SK-N-SH (cell line): ENCODE results near the gene ACTN2. TPM values are rescaled to one million over a fixed set of nuclear protein-coding genes. Genes with fewer than 3 reads are reported as not detected.

ENCODE experiments used
- CTCF ChIA-PET: fragments of 300-600, 350-600 bp; formaldehyde crosslinking; extraction: SDS; loops from one replicate; lab custom pipeline; 2021; lab: Yijun Ruan, JAX
- POLR2A ChIA-PET: fragments of 350-600 bp; sonication (Branson Sonifier 250); formaldehyde crosslinking; extraction: SDS; loops from one replicate; lab custom pipeline; 2020; ENCODE audit warnings: antibody characterized with exemption, inconsistent platforms; lab: Yijun Ruan, JAX
- DNase-seq: peaks from one replicate; pipeline ENCODE4 v3.0.0; 2012
- H2AFZ ChIP-seq: fragments of 200-600 bp; sonication (generic); 2 replicates; pipeline ENCODE4 v1.8.1; 2016; ENCODE audit warnings: antibody characterized with exemption, mild to moderate bottlenecking, low read depth
- H3F3A ChIP-seq: fragments of 200-600 bp; sonication (generic); replicated peaks from 2 replicates; pipeline ENCODE3; 2016; ENCODE audit warnings: antibody characterized with exemption, mild to moderate bottlenecking; ENCODE audit not compliant: insufficient read depth
- H3K27ac ChIP-seq, 2 experiments: fragments of 200-500 bp in 1 of 2; fragments of 200-600 bp in 1 of 2; sonication (Bioruptor generic) in 1 of 2; sonication (generic), shearing (Covaris generic) in 1 of 2; 2 replicates each; pipeline versions ENCODE4 v1.5.1 to v1.6.1; 2014 to 2016; ENCODE audit warnings: low read depth in 2 of 2, inconsistent platforms in 1 of 2, low read length in 1 of 2, mild to moderate bottlenecking in 1 of 2, mixed read lengths in 1 of 2
- H3K27me3 ChIP-seq: fragments of 200-600 bp; sonication (generic), shearing (Covaris generic); 2 replicates; pipeline ENCODE4 v1.6.1; 2016; ENCODE audit warnings: mixed run types; ENCODE audit not compliant: insufficient read depth
- H3K36me3 ChIP-seq, 2 experiments: fragments of 200-500 bp in 1 of 2; fragments of 200-600 bp in 1 of 2; sonication (Bioruptor generic) in 1 of 2; sonication (generic) in 1 of 2; replicated peaks in 1 of 2; 2 replicates each; pipeline versions ENCODE3 to v1.5.1; 2014 to 2016; ENCODE audit warnings: low read length in 1 of 2, mild to moderate bottlenecking in 1 of 2; ENCODE audit not compliant: insufficient read depth in 2 of 2, control insufficient read depth in 1 of 2
- H3K4me1 ChIP-seq, 2 experiments: fragments of 200-500 bp in 1 of 2; fragments of 200-600 bp in 1 of 2; sonication (Bioruptor generic) in 1 of 2; sonication (generic), shearing (Covaris generic) in 1 of 2; 2 replicates each; pipeline versions ENCODE4 v1.5.1 to v1.6.1; 2014 to 2016; ENCODE audit warnings: low read depth in 1 of 2, low read length in 1 of 2, mixed run types in 1 of 2; ENCODE audit not compliant: insufficient read depth in 2 of 2, control insufficient read depth in 1 of 2
- H3K4me2 ChIP-seq: fragments of 200-600 bp; sonication (generic), shearing (Covaris generic); 2 replicates; pipeline ENCODE4 v1.6.1; 2017; ENCODE audit warnings: mixed run types
- H3K4me3 ChIP-seq, 2 experiments: fragments of 200-500 bp in 1 of 2; fragments of 200-600 bp in 1 of 2; sonication (Bioruptor generic) in 1 of 2; sonication (generic), shearing (Covaris generic) in 1 of 2; 2 replicates each; pipeline versions ENCODE4 v1.5.1 to v1.8.1; 2014 to 2016; ENCODE audit warnings: low read depth in 2 of 2, inconsistent platforms in 1 of 2, low read length in 1 of 2, mild to moderate bottlenecking in 1 of 2, mixed read lengths in 1 of 2, moderate library complexity in 1 of 2
- H3K79me2 ChIP-seq: fragments of 200-600 bp; sonication (generic); 2 replicates; pipeline ENCODE4 v1.8.1; 2017; ENCODE audit warnings: mild to moderate bottlenecking; ENCODE audit not compliant: insufficient read depth
- H3K9ac ChIP-seq: fragments of 200-600 bp; sonication (generic); 2 replicates; pipeline ENCODE4 v1.6.1; 2017; ENCODE audit warnings: mixed run types
- H3K9me2 ChIP-seq: fragments of 200-600 bp; sonication (generic); 2 replicates; pipeline ENCODE4 v1.6.1; 2017; ENCODE audit warnings: mixed run types
- H3K9me3 ChIP-seq: fragments of 200-600 bp; sonication (generic); 2 replicates; pipeline ENCODE4 v1.6.1; 2017; ENCODE audit warnings: mixed run types, mild to moderate bottlenecking, moderate library complexity
- H4K20me1 ChIP-seq: fragments of 200-600 bp; sonication (generic); 2 replicates; pipeline ENCODE4 v1.6.1; 2017; ENCODE audit warnings: mild to moderate bottlenecking, mixed run types; ENCODE audit not compliant: insufficient read depth
- EZH2phosphoT487 ChIP-seq: fragments of 200-600 bp; sonication (generic); IDR thresholded peaks from 2 replicates; pipeline ENCODE4 v1.6.1; 2017; ENCODE audit warnings: low read depth, mixed run types, mild to moderate bottlenecking, antibody characterized with exemption, moderate library complexity, borderline replicate concordance
- GABPA ChIP-seq: IDR thresholded peaks from 2 replicates; pipeline ENCODE4 v1.4.0; 2012; ENCODE audit warnings: low read depth, mild to moderate bottlenecking
- JUND ChIP-seq: IDR thresholded peaks from 2 replicates; pipeline ENCODE4 v1.4.0; 2012
- MEF2A ChIP-seq: IDR thresholded peaks from 2 replicates; pipeline ENCODE4 v1.4.0; 2012; ENCODE audit warnings: low read depth, borderline replicate concordance
- MXI1 ChIP-seq: IDR thresholded peaks from 2 replicates; pipeline ENCODE4 v1.6.1; 2012; ENCODE audit warnings: mild to moderate bottlenecking, low read depth, low read length, improper control_type of control experiment
- SIN3A ChIP-seq: IDR thresholded peaks from 2 replicates; pipeline ENCODE4 v1.6.1; 2012; ENCODE audit warnings: low read depth, mild to moderate bottlenecking, low read length, moderate library complexity, borderline replicate concordance
- TAF1 ChIP-seq: IDR thresholded peaks from 2 replicates; pipeline ENCODE4 v1.6.1; 2012; ENCODE audit warnings: low read depth, mild to moderate bottlenecking, low read length, moderate library complexity, borderline replicate concordance
- WGBS: methylation state at CpG from one replicate; pipeline ENCODE4 v1.1.6; 2017; ENCODE audit warnings: low lambda C conversion rate; 5-methylcytosine and 5-hydroxymethylcytosine counted together
- polyA plus RNA-seq, 3 experiments: library from polyadenylated mRNA; depleted of rRNA; stranded (reverse); fragments of >200 nt; gene quantifications; 2 replicates each; pipeline ENCODE4 v1.2.3, GENCODE V29; 2012
- TF ChIP-seq, protein P1 (sequence below): IDR thresholded peaks from 2 replicates; pipeline ENCODE4 v1.4.0; 2012; ENCODE audit warnings: low read depth, borderline replicate concordance
- TF ChIP-seq, protein P2 (sequence below): IDR thresholded peaks from 2 replicates; pipeline ENCODE4 v1.4.0; 2012; ENCODE audit warnings: low read depth
- TF ChIP-seq, protein P3 (sequence below): IDR thresholded peaks from 2 replicates; pipeline ENCODE4 v1.6.1; 2012; ENCODE audit warnings: mild to moderate bottlenecking, low read depth, low read length, moderate library complexity
- TF ChIP-seq, protein P4 (sequence below): IDR thresholded peaks from 2 replicates; pipeline ENCODE4; 2012
- TF ChIP-seq, protein P5 (sequence below): fragments of 150-350 bp; IDR thresholded peaks from 2 replicates; pipeline ENCODE4 v1.6.1; 2016; ENCODE audit warnings: mild to moderate bottlenecking, low read depth, low read length

ACTN2 gene
- polyA plus RNA-seq, 1 of the 3 experiments (the other 2 are of a cell fraction): 0.15 TPM

DNA sequence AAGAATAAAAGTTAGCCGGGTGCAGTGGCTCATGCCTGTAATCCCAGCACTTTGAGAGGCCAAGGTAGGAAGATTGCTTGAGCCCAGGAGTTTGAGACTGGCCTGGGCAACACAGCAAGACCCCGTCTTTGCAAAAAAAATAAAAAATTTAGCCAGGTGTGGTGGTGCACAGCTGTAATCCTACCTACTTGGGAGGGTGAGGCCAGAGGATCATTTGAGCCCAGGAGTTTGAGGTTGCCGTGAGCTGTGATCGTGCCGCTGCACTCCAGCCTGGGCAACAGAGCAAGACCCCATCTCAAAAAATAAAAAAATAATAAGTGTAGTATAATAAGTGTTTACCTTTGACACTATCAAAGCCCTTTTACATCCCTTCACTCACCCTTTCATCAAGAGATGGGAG lies 5.0 kb downstream of the ACTN2 start:
- H3F3A ChIP-seq: no peaks in the 10 kb centered on the region
- H3K79me2 ChIP-seq: no peaks in the 10 kb centered on the region
- H3K4me2 ChIP-seq: no peak overlapping the region
- WGBS: 67% methylated on average over 5 of the region's 5 CpGs
- H3K9me2 ChIP-seq: no peaks in the 10 kb centered on the region
- TF ChIP-seq TAF1 (no peak), JUND (no peak), SIN3A (no peak), EZH2phosphoT487 (no peak), MEF2A (no peak), GABPA (no peak)
- TF ChIP-seq, protein P1, sequence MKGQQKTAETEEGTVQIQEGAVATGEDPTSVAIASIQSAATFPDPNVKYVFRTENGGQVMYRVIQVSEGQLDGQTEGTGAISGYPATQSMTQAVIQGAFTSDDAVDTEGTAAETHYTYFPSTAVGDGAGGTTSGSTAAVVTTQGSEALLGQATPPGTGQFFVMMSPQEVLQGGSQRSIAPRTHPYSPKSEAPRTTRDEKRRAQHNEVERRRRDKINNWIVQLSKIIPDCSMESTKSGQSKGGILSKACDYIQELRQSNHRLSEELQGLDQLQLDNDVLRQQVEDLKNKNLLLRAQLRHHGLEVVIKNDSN: no peak
- TF ChIP-seq, protein P2, sequence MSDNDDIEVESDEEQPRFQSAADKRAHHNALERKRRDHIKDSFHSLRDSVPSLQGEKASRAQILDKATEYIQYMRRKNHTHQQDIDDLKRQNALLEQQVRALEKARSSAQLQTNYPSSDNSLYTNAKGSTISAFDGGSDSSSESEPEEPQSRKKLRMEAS: no peak
- TF ChIP-seq, protein P3, sequence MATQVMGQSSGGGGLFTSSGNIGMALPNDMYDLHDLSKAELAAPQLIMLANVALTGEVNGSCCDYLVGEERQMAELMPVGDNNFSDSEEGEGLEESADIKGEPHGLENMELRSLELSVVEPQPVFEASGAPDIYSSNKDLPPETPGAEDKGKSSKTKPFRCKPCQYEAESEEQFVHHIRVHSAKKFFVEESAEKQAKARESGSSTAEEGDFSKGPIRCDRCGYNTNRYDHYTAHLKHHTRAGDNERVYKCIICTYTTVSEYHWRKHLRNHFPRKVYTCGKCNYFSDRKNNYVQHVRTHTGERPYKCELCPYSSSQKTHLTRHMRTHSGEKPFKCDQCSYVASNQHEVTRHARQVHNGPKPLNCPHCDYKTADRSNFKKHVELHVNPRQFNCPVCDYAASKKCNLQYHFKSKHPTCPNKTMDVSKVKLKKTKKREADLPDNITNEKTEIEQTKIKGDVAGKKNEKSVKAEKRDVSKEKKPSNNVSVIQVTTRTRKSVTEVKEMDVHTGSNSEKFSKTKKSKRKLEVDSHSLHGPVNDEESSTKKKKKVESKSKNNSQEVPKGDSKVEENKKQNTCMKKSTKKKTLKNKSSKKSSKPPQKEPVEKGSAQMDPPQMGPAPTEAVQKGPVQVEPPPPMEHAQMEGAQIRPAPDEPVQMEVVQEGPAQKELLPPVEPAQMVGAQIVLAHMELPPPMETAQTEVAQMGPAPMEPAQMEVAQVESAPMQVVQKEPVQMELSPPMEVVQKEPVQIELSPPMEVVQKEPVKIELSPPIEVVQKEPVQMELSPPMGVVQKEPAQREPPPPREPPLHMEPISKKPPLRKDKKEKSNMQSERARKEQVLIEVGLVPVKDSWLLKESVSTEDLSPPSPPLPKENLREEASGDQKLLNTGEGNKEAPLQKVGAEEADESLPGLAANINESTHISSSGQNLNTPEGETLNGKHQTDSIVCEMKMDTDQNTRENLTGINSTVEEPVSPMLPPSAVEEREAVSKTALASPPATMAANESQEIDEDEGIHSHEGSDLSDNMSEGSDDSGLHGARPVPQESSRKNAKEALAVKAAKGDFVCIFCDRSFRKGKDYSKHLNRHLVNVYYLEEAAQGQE: no peak
- TF ChIP-seq, all 33 proteins: peak for 0
- DNase-seq: no peak
- ChIA-PET POLR2A (no interaction called here), CTCF (no interaction called here)
- Histone ChIP-seq H2AFZ (no peak overlapping the region), H3K9me3 (no peaks in the 10 kb centered on the region), H3K4me3 (no peak overlapping the region), H3K9ac (no peak overlapping the region), H3K27me3 (peaks cover 7% of the 10 kb centered on the region; the same call in 1 of the 2 replicates), H3K4me1 (peaks cover 0 to 8% of the 10 kb centered on the region in 2 experiments; a peak in 1 of 4 replicates), H3K36me3 (no peaks in the 10 kb centered on the region), H4K20me1 (no peaks in the 10 kb centered on the region), H3K27ac (no peak overlapping the region)

DNA sequence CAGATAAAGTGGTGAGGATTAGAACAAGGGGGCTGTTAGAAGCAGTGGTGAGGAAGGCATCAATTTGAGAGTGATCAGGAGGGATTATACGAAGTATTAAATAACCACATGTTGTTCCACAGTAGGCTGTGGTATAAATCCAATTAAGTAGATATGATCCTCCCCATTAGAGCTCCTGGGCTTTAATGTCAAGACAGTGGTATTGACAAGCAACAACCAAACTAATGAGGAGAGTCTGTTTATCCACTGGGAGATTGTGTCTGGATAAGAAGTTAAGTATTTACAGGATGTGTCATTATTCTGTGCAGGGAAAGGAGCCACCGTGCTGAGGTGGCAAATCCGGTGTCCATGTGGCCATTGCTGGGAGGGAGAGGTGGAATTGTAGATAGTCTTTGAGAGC lies 5.8 kb downstream of the ACTN2 start:
- POLR2A ChIA-PET: no interaction called here

More for the DNA sequence above, 5.8 kb downstream of the ACTN2 start:
- Histone ChIP-seq H3K27me3 (peaks cover 5% of the 10 kb centered on the region; the same call in 1 of the 2 replicates), H3F3A (no peaks in the 10 kb centered on the region), H3K4me3 (no peak overlapping the region), H3K36me3 (no peaks in the 10 kb centered on the region), H3K79me2 (no peaks in the 10 kb centered on the region), H4K20me1 (no peaks in the 10 kb centered on the region), H3K4me2 (no peak overlapping the region), H2AFZ (no peak overlapping the region), H3K4me1 (peaks cover 0 to 2% of the 10 kb centered on the region in 2 experiments; a peak in 1 of 4 replicates), H3K27ac (no peak overlapping the region), H3K9me2 (no peaks in the 10 kb centered on the region), H3K9ac (no peak overlapping the region), H3K9me3 (no peaks in the 10 kb centered on the region)
- DNase-seq: no peak
- WGBS: 58% methylated on average over 3 of the region's 3 CpGs
- TF ChIP-seq, protein P4, sequence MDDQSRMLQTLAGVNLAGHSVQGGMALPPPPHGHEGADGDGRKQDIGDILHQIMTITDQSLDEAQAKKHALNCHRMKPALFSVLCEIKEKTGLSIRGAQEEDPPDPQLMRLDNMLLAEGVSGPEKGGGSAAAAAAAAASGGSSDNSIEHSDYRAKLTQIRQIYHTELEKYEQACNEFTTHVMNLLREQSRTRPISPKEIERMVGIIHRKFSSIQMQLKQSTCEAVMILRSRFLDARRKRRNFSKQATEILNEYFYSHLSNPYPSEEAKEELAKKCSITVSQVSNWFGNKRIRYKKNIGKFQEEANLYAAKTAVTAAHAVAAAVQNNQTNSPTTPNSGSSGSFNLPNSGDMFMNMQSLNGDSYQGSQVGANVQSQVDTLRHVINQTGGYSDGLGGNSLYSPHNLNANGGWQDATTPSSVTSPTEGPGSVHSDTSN: no peak
- TF ChIP-seq, protein P5, sequence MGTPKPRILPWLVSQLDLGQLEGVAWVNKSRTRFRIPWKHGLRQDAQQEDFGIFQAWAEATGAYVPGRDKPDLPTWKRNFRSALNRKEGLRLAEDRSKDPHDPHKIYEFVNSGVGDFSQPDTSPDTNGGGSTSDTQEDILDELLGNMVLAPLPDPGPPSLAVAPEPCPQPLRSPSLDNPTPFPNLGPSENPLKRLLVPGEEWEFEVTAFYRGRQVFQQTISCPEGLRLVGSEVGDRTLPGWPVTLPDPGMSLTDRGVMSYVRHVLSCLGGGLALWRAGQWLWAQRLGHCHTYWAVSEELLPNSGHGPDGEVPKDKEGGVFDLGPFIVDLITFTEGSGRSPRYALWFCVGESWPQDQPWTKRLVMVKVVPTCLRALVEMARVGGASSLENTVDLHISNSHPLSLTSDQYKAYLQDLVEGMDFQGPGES: no peak
- TF ChIP-seq MXI1: no peak
- CTCF ChIA-PET: no interaction called here
